ENCODE results near the gene GPC5.

GPC5 gene

GRCh38 chr13:91704398-91704797 is 306.0 kb downstream of the GPC5 start:
- Histone ChIP-seq H2AFZ (ENCODE audit: low read depth) (no peak overlapping the region), H3K79me2 (ENCODE audit: insufficient read depth, low read depth) (no peaks in the 10 kb centered on the region), H3K4me3 (IDR thresholded peaks at IDR 0.05; ENCODE audit: insufficient read depth, low read depth, low read length) (no peak overlapping the region), H3K4me1 (ENCODE audit: low read depth, poor library complexity, severe bottlenecking) (no peaks in the 10 kb centered on the region), H3K27me3 (ENCODE audit: insufficient read depth, low read depth) (no peaks in the 10 kb centered on the region), H3K4me2 (no peak overlapping the region), H3K9ac (no peak overlapping the region), H4K20me1 (ENCODE audit: insufficient read depth) (no peaks in the 10 kb centered on the region), H3K36me3 (ENCODE audit: insufficient read depth) (no peaks in the 10 kb centered on the region), H3K27ac (no peak overlapping the region)
- TF ChIP-seq CTCF (conservative IDR thresholded peaks at IDR 0.05; ENCODE audit: low read depth, low read length): no peak

- H3K79me2 ChIP-seq (ENCODE audit: insufficient read depth, low read depth): no peaks in the 10 kb centered on the region
- no peak overlapping the region for H2AFZ ChIP-seq (ENCODE audit: low read depth)
- no peak overlapping the region for H3K4me2 ChIP-seq
- no peak overlapping the region for H3K9ac ChIP-seq
- no peaks in the 10 kb centered on the region for H3K36me3 ChIP-seq (ENCODE audit: insufficient read depth)
- H3K4me1 ChIP-seq (ENCODE audit: low read depth, poor library complexity, severe bottlenecking): no peaks in the 10 kb centered on the region
- no peak overlapping the region for H3K27ac ChIP-seq
- no peak overlapping the region for H3K4me3 ChIP-seq (IDR thresholded peaks at IDR 0.05; ENCODE audit: insufficient read depth, low read depth, low read length)
- no peaks in the 10 kb centered on the region for H3K27me3 ChIP-seq (ENCODE audit: insufficient read depth, low read depth)
- no peaks in the 10 kb centered on the region for H4K20me1 ChIP-seq (ENCODE audit: insufficient read depth)
- no peak for TF ChIP-seq CTCF (conservative IDR thresholded peaks at IDR 0.05; ENCODE audit: low read depth, low read length)
Observed at GRCh38 chr13:91708558-91708957, 310.1 kb downstream of the GPC5 start.

GRCh38 chr13:91709180-91709579 is 310.8 kb downstream of the GPC5 start:
- H3K27ac ChIP-seq: no peak overlapping the region
- H4K20me1 ChIP-seq (ENCODE audit: insufficient read depth): no peaks in the 10 kb centered on the region
- H3K4me2 ChIP-seq: no peak overlapping the region
- no peaks in the 10 kb centered on the region for H3K27me3 ChIP-seq (ENCODE audit: insufficient read depth, low read depth)
- no peak overlapping the region for H3K9ac ChIP-seq
- H2AFZ ChIP-seq (ENCODE audit: low read depth): no peak overlapping the region
- TF ChIP-seq CTCF (conservative IDR thresholded peaks at IDR 0.05; ENCODE audit: low read depth, low read length): no peak
- no peaks in the 10 kb centered on the region for H3K79me2 ChIP-seq (ENCODE audit: insufficient read depth, low read depth)
- no peak overlapping the region for H3K4me3 ChIP-seq (IDR thresholded peaks at IDR 0.05; ENCODE audit: insufficient read depth, low read depth, low read length)
- H3K36me3 ChIP-seq (ENCODE audit: insufficient read depth): no peaks in the 10 kb centered on the region
- no peaks in the 10 kb centered on the region for H3K4me1 ChIP-seq (ENCODE audit: low read depth, poor library complexity, severe bottlenecking)

- no peak overlapping the region for H3K27ac ChIP-seq
- H3K4me1 ChIP-seq (ENCODE audit: low read depth, poor library complexity, severe bottlenecking): no peaks in the 10 kb centered on the region
- TF ChIP-seq CTCF (conservative IDR thresholded peaks at IDR 0.05; ENCODE audit: low read depth, low read length): no peak
- H3K4me3 ChIP-seq (IDR thresholded peaks at IDR 0.05; ENCODE audit: insufficient read depth, low read depth, low read length): no peak overlapping the region
- no peaks in the 10 kb centered on the region for H3K36me3 ChIP-seq (ENCODE audit: insufficient read depth)
- no peaks in the 10 kb centered on the region for H3K27me3 ChIP-seq (ENCODE audit: insufficient read depth, low read depth)
- H4K20me1 ChIP-seq (ENCODE audit: insufficient read depth): no peaks in the 10 kb centered on the region
- no peak overlapping the region for H3K9ac ChIP-seq
- no peaks in the 10 kb centered on the region for H3K79me2 ChIP-seq (ENCODE audit: insufficient read depth, low read depth)
- H2AFZ ChIP-seq (ENCODE audit: low read depth): no peak overlapping the region
- no peak overlapping the region for H3K4me2 ChIP-seq
Observed at GRCh38 chr13:91710733-91711132, 312.3 kb downstream of the GPC5 start.

- H3K4me3 ChIP-seq (IDR thresholded peaks at IDR 0.05; ENCODE audit: insufficient read depth, low read depth, low read length): no peak overlapping the region
- no peak overlapping the region for H2AFZ ChIP-seq (ENCODE audit: low read depth)
- H3K27me3 ChIP-seq (ENCODE audit: insufficient read depth, low read depth): no peaks in the 10 kb centered on the region
- no peaks in the 10 kb centered on the region for H4K20me1 ChIP-seq (ENCODE audit: insufficient read depth)
- no peaks in the 10 kb centered on the region for H3K4me1 ChIP-seq (ENCODE audit: low read depth, poor library complexity, severe bottlenecking)
- TF ChIP-seq CTCF (conservative IDR thresholded peaks at IDR 0.05; ENCODE audit: low read depth, low read length): no peak
- H3K79me2 ChIP-seq (ENCODE audit: insufficient read depth, low read depth): no peaks in the 10 kb centered on the region
- H3K27ac ChIP-seq: no peak overlapping the region
- no peak overlapping the region for H3K4me2 ChIP-seq
- H3K36me3 ChIP-seq (ENCODE audit: insufficient read depth): no peaks in the 10 kb centered on the region
- H3K9ac ChIP-seq: no peak overlapping the region
Observed at GRCh38 chr13:91714855-91715254, 316.4 kb downstream of the GPC5 start.
